DMS153 treated with DMSO at 0.1 percent for 48 hours (cell line): Measurements from ENCODE around the gene FAM117A.
"Not testable (repeated sequence)": the region's sequence is repeated elsewhere in the genome, so short reads cannot be mapped to it uniquely, and the experiment has no call there.

ENCODE experiments used
- DNase-seq: peaks from one replicate; lab custom pipeline; 2025; ENCODE audit not compliant: unreplicated experiment; lab: John Stamatoyannopoulos, UW

The FAM117A gene

DNA sequence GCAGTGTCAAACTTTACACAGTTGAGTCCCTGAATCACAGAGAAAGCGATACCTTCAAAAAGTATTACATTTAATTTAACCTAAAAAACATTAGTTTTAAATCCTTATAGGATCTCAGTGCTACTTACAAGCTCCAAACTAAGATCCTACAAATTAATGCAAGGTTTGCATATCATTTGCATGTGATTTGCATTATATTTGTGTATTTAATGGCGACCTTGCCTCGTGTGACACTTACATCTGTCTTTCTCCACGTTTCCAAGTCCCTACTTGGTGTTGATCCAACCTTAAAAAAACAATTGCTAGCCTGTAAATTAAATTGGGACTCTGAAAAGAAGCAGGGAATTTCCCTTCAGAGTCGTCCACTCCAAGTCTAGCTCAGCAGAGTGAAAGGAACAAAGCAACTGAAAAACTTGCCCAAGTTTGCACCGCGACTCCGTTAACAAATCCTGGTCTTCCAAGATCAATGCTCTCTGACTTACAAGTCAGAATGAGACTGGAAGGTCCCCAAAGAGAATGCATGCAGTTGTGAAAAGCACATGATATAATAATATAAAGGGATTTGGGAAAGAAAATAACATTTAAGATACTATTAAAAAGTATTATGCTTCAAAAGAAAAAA is 739 bp upstream of the FAM117A start:
- DNase-seq: no peak

DNA sequence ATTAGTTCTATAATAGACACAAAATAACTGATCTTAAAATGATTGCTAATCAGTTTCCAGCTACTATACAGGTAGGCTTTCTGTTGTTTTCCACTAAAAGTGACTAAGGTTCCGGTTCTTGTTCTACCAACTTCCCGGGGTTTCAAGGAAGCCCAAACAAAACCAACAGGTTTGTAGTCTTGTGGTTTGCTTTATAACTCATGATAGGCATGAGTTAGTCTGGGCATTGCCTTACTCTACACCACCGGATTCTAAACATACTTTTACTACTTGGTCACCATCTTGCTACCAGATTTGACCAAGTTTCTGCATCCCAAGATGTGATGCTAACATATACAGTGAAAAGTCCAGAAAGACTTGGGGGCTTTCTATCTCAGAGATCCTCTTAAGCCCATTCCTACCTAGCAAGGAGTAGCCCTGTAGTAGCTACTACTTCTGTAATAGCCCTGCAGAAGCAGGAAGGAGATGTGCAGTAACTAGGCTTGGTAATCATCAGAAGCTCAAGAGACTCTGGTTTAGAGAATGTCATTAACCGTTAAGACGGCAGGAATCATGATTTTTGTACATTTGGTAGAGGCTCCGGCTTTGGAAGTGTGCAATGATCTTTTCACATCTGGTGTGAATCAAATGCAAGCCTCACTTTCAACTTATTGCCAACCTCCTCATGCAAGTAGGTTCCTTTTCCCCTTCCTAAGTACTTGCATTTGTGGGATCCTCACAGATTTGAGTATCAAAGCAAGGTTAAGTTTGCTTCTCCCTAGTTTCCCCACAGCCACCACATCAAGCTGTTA is 1.6 kb downstream of the FAM117A start:
- no peak for DNase-seq

- no peak for DNase-seq
These were observed 2.9 kb downstream of the FAM117A start for GRCh38 chr17:49760932-49761558.

- no peak for DNase-seq
These were observed 3.6 kb downstream of the FAM117A start for GRCh38 chr17:49760296-49760695.

DNA sequence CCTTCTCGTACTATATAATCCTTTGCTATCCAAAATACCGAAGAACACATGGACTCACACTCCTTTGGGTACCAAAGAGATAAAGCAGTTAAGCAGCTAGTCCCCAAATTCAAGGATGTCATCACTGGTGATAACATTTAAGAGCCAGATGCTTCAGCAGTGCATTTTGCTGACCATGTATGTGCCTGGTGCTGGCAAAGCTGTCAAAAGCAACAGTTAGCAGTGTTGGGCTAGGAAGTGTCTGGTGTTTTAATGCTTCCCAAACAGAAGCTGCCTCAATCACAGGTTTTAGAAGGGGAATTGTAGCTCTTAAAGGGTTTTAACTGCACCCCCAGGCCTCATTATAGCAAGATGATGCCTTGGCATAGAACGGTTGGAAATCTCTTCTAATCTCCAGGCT is 4.7 kb downstream of the FAM117A start:
- DNase-seq: no peak

- not testable (repeated sequence) for DNase-seq
These were observed 5.4 kb downstream of the FAM117A start for GRCh38 chr17:49758464-49759010.

DNA sequence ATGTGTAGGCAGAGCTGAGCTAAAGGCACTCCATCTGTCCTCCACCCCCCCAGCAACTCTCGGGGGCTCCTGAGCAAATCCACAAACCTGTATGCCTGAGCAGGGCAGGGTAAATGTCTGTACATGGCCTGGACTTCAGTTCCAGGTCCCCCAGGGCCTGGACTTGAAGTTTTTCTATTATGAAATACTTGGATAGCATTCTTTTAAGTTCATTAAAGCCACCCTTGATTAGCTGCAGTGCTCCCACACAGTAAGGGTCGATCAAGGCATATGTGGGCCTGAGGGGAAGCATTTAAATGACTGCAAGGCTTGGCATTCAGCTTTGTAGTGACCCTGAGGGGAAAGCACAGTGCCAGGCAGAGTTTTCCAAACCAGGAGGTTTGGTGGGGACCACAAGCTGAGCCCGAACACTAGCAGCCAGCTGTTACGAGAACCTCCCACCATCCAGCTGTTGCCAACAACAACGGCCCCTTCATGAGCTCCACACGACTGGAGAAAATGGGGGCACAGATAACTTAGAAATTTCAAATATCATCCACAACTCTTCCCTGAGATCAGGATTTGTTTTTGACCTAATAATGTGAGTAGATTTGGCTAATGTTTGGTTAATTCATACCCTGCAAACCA is 6.7 kb downstream of the FAM117A start:
- DNase-seq: no peak

GRCh38 chr17:49756323-49757150 is 7.4 kb downstream of the FAM117A start:
- no peak for DNase-seq

GRCh38 chr17:49755663-49756283 is 8.2 kb downstream of the FAM117A start:
- DNase-seq: no peak

- no peak for DNase-seq
These were observed 10.0 kb downstream of the FAM117A start for GRCh38 chr17:49753959-49754391.

DNA sequence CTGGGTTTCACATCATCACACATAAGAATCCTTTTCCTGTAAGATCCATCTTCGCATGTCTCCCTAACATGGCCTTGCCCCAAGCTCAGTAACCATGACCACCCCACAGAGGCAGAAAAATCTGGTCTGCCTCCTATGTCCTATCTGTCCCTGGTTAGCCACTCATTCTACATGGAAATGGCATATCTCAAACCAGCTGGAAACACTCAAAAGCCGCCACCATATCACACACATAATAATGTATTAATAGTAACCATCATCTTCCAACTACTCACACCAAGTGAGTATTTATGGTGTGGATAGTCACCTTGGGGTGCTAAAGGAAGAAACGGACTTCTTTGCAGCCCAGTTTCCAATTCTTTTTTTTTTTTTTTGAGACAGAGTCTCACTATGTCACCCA is 11.4 kb downstream of the FAM117A start:
- no peak for DNase-seq

DNA sequence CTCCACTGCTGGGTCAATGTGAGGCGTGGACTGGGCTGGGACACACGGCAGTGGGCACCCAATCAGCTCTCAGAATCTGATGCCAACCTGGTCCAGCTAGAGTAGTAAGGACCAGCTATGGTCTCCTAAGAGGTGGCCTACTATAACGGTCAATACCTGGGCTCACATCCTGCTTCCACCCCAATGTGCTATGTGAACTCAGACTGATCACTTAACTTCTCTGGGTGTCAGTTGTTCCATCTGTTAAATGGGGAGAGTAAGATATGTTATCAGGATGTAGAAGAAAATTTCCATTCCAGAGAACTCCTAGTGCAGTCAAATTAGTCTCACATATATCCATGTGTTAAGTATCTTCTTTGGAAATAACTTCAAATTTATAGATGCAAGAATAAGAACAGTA is 14.2 kb downstream of the FAM117A start:
- no peak for DNase-seq

GRCh38 chr17:49748791-49749190 is 15.1 kb downstream of the FAM117A start:
- DNase-seq: no peak

- DNase-seq: no peak
These were observed 15.7 kb downstream of the FAM117A start for GRCh38 chr17:49748223-49748622.

- DNase-seq: no peak
These were observed 16.3 kb downstream of the FAM117A start for GRCh38 chr17:49747632-49748031.

DNA sequence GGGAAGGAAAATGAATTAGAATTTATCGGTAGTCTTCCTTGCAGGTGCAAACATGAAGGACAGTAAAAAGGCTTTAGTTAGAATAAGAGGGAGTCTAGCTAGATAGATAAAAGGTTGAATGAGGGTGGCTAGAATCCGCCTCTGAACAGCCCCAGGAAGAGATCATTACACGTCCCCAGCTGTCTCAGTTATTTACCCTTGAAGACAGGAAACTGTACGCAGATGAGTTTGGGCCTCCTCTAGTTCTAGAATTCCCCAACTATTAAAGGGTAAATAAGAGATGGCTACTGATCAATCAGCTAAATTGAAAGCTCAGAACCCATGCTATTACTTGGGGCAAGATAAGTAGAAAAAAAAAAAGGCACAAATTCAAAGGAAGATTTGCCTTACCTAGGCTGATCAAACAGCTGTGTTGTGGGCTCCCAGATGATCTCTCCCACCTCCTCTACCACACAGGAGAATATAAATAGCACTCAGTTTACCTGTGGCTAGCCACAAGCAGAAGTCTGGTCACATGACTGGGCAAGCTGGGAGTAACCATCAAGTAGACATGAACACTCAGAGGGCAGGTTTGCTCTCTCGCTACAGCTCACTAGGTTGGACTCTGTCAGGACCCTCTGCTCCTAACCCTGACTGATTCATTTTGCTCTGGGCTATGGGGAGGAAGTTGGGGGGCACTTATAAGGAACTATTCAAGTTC is 17.0 kb downstream of the FAM117A start:
- no peak for DNase-seq

GRCh38 chr17:49745175-49746139 is 18.5 kb downstream of the FAM117A start:
- DNase-seq: no peak

DNA sequence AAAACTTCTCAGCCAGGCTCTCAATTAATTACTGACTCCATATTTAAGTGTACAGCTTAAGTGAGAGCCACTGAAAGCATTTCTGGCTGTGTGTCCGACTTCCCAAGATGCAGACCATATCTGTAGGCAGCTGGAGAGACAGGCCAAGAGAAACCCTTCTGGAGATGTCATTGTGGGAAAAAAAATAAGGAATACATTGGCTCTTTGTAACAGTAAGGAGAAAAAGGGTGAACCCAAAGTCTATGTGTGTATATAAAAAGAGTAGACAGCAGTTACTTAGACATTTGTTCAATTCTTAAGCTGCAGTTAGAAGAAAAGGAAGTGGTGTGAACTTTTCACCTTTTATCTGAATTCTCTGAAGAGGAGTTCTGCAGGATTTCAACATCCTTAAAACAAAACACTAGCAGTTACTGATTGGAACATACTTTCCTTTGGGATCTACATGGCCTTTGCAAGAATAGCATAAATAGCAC is 21.7 kb downstream of the FAM117A start:
- DNase-seq: no peak
